HG02885 (cell line): ENCODE data around the gene RNASEH1.

ENCODE experiments used
- ATAC-seq: cut with Tn5 transposase; IDR thresholded peaks from one replicate; pipeline ENCODE4 v1.9.1; 2021; ENCODE audit warnings: mild to moderate bottlenecking; ENCODE audit not compliant: unreplicated experiment, poor library complexity

RNASEH1 gene

GRCh38 chr2:3558205-3559014, at the start of gene RNASEH1:
TSS of gene RNASEH1 (minus strand) at chr2:3558333. CDS start at chr2:3558260, 73 bp downstream.
- ATAC-seq, result peak; percentile 95

- ATAC-seq, result no peak
Measured at GRCh38 chr2:3606370-3607201, 48.5 kb upstream of the RNASEH1 start.

GRCh38 chr2:3606028-3606369, 47.9 kb upstream of the RNASEH1 start:
- ATAC-seq, result no peak

- no peak for ATAC-seq
Measured at GRCh38 chr2:3604991-3605961, 47.1 kb upstream of the RNASEH1 start.

- ATAC-seq, result no peak
Measured at GRCh38 chr2:3604207-3604877, 46.2 kb upstream of the RNASEH1 start.

- ATAC-seq, result no peak
Measured at GRCh38 chr2:3603536-3604206, 45.5 kb upstream of the RNASEH1 start.

GRCh38 chr2:3602553-3603339, 44.6 kb upstream of the RNASEH1 start:
- no peak for ATAC-seq

- no peak for ATAC-seq
Measured at GRCh38 chr2:3601561-3602271, 43.6 kb upstream of the RNASEH1 start.

GRCh38 chr2:3600256-3600855, 42.2 kb upstream of the RNASEH1 start:
- no peak for ATAC-seq

- no peak for ATAC-seq
Measured at GRCh38 chr2:3598912-3599854, 41.0 kb upstream of the RNASEH1 start.

GRCh38 chr2:3598197-3598910, 40.2 kb upstream of the RNASEH1 start:
- ATAC-seq, result no peak

GRCh38 chr2:3597567-3597966, 39.4 kb upstream of the RNASEH1 start:
- peak; percentile 77 for ATAC-seq

GRCh38 chr2:3596901-3597417, 38.8 kb upstream of the RNASEH1 start:
- no peak for ATAC-seq

- peak; percentile 88 for ATAC-seq
Measured at GRCh38 chr2:3595985-3596384, 37.9 kb upstream of the RNASEH1 start.

GRCh38 chr2:3595404-3595803, 37.3 kb upstream of the RNASEH1 start:
- ATAC-seq, result no peak
